ENCODE data around the gene TSHZ2. TPM values are rescaled to one million over a fixed set of nuclear protein-coding genes. Genes with fewer than 3 reads are reported as not detected.

TSHZ2 gene
- total RNA-seq, 4 donors from 2014 or later, result 28.6 to 40.1 (median 35.5) TPM

- no peak for TF ChIP-seq CTCF (IDR thresholded peaks at IDR 0.05; ENCODE audit: low read depth)
These were observed 453.3 kb downstream of the TSHZ2 start for GRCh38 chr20:53425481-53425880.

- no peak for TF ChIP-seq CTCF (IDR thresholded peaks at IDR 0.05; ENCODE audit: low read depth)
These were observed 453.8 kb downstream of the TSHZ2 start for GRCh38 chr20:53425941-53426340.

GRCh38 chr20:53426766-53427312, 454.7 kb downstream of the TSHZ2 start:
- no peak for TF ChIP-seq CTCF (IDR thresholded peaks at IDR 0.05; ENCODE audit: low read depth)

GRCh38 chr20:53427951-53428350, 455.8 kb downstream of the TSHZ2 start:
- TF ChIP-seq CTCF (IDR thresholded peaks at IDR 0.05; ENCODE audit: low read depth), result no peak

- TF ChIP-seq CTCF (IDR thresholded peaks at IDR 0.05; ENCODE audit: low read depth), result no peak
These were observed 456.4 kb downstream of the TSHZ2 start for GRCh38 chr20:53428588-53428987.

GRCh38 chr20:53428996-53429395, 456.8 kb downstream of the TSHZ2 start:
- no peak for TF ChIP-seq CTCF (IDR thresholded peaks at IDR 0.05; ENCODE audit: low read depth)

- no peak for TF ChIP-seq CTCF (IDR thresholded peaks at IDR 0.05; ENCODE audit: low read depth)
These were observed 462.5 kb downstream of the TSHZ2 start for GRCh38 chr20:53434662-53435061.
